Caco-2 (cell line): ENCODE results near the gene KCNQ5. TPM values are rescaled to one million over a fixed set of nuclear protein-coding genes. Genes with fewer than 3 reads are reported as not detected.

Experiments used
- BruUV-seq: library from RNA; stranded (reverse); fragments of 400-500 nt; replicated peaks from 2 replicates; lab custom pipeline; 2021; lab: Mats Ljungman, UMichigan
- CTCF ChIA-PET: fragments of 300-600 bp; sonication (Branson Sonifier 250); formaldehyde crosslinking; loops from one replicate; lab custom pipeline; 2022; ENCODE audit warnings: antibody characterized with exemption; lab: Charles Lee
- POLR2A ChIA-PET: fragments of 300-600 bp; sonication (Branson Sonifier 250); formaldehyde crosslinking; loops from one replicate; lab custom pipeline; 2022; ENCODE audit warnings: antibody characterized with exemption; lab: Charles Lee
- DNase-seq, 2 experiments: peaks; one replicate each; pipeline versions ENCODE4 v3.0.0 to v3.0.0-alpha.2; 2020 to 2022
- H3K27me3 ChIP-seq: replicated peaks from 2 replicates; pipeline ENCODE4 v1.6.0; 2011; ENCODE audit warnings: low read length; ENCODE audit not compliant: control insufficient read depth, insufficient read depth
- H3K36me3 ChIP-seq: 2 replicates; pipeline ENCODE4 v1.5.1; 2011; ENCODE audit warnings: low read length; ENCODE audit not compliant: control insufficient read depth, insufficient read depth
- H3K4me1 ChIP-seq: fragments of 250-450 bp; sonication (Bioruptor Pico); 2 replicates; pipeline ENCODE4 v1.5.1; 2020; ENCODE audit warnings: mild to moderate bottlenecking
- H3K4me3 ChIP-seq: 2 replicates; pipeline ENCODE4 v1.5.1; 2011; ENCODE audit warnings: low read depth, mild to moderate bottlenecking, control low read depth, low read length
- H3K9me3 ChIP-seq: fragments of 250-450 bp; sonication (Bioruptor Pico); 2 replicates; pipeline ENCODE4 v1.5.1; 2020; ENCODE audit warnings: mild to moderate bottlenecking, moderate library complexity
- H3K27ac Mint-ChIP-seq: one replicate; pipeline ENCODE4 v1.8.0; 2022; ENCODE audit warnings: mixed read lengths; ENCODE audit not compliant: unreplicated experiment
- H3K27me3 Mint-ChIP-seq: one replicate; pipeline ENCODE4 v1.8.0; 2022; ENCODE audit warnings: mixed read lengths; ENCODE audit not compliant: insufficient read depth, unreplicated experiment
- H3K36me3 Mint-ChIP-seq: one replicate; pipeline ENCODE4 v1.8.0; 2022; ENCODE audit warnings: mild to moderate bottlenecking, mixed read lengths; ENCODE audit not compliant: insufficient read depth, unreplicated experiment
- H3K4me1 Mint-ChIP-seq: one replicate; pipeline ENCODE4 v1.8.0; 2022; ENCODE audit warnings: low read depth, mixed read lengths; ENCODE audit not compliant: unreplicated experiment
- H3K4me3 Mint-ChIP-seq: one replicate; pipeline ENCODE4 v1.8.0; 2022; ENCODE audit warnings: mild to moderate bottlenecking, moderate library complexity, mixed read lengths; ENCODE audit not compliant: unreplicated experiment
- H3K9me3 Mint-ChIP-seq: one replicate; pipeline ENCODE4 v1.8.0; 2022; ENCODE audit warnings: mixed read lengths; ENCODE audit not compliant: unreplicated experiment
- intact Hi-C: fragments of 100-400 bp; cut with micrococcal nuclease; formaldehyde crosslinking; loops from one replicate; pipeline ENCODE4 v1.10.0; 2022; ENCODE audit not compliant: unreplicated experiment
- total RNA-seq: library from RNA; stranded (reverse); gene quantifications from 2 replicates; pipeline ENCODE4 v1.2.3, GENCODE V29; 2022
- TF ChIP-seq, protein P1 (sequence below), 2 experiments: fragments of 200-600 bp in 1 of 2; IDR thresholded peaks; 1 replicate in 1 of 2; 2 replicates in 1 of 2; pipeline versions ENCODE4 v1.5.1 to v1.8.0; 2011 to 2022; ENCODE audit warnings: antibody characterized with exemption in 1 of 2, control low read depth in 1 of 2, inconsistent platforms in 1 of 2, low read depth in 1 of 2, low read length in 1 of 2, mild to moderate bottlenecking in 1 of 2, moderate library complexity in 1 of 2; ENCODE audit not compliant: insufficient read depth in 1 of 2, severe bottlenecking in 1 of 2, unreplicated experiment in 1 of 2

KCNQ5 gene
- total RNA-seq, 1 experiment from 2014 or later: 0.20 TPM

DNA sequence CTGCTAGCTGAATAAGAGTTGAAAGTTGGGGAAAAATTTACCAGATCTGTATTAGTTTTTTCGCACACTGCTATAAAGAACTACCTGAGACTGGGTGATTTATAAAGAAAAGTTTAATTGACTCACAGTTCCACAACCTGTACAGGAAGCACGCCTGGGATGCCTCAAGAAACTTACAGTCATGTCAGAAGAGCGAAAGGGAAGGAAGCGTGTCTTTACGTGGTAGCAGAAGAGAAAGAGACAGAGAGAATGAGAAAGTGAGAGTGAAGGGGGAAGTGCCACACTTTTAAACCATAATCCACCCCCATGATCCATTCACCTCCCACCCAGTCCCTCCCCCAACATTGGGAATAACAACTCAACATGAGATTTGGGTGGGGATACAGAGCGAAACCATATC, 523.8 kb downstream of the KCNQ5 start:
- POLR2A ChIA-PET: no interaction called here
- H3K27me3 Mint-ChIP-seq: peaks cover 16% of the 10 kb centered on the region

DNA sequence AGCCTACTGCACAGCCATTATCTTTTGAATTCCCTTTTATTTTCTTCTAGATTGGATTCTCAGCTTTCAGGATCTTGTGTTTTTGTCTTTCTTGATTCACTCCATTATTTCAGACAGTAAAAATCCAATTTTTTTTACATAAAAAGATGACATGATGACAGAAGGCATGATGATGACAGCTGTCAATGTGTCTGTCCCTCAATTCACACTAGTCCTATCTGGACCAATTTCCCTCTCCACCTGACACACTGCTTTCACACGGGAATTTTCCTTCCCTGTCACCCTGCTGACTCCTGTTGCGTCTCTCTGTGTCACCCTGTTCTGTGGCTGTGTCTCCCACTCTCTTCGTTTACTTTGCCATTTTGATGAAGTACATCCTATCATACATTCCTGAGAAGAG, 529.9 kb downstream of the KCNQ5 start:
- Histone ChIP-seq H3K4me3 (no peak overlapping the region), H3K9me3 (no peaks in the 10 kb centered on the region), H3K27me3 (no peaks in the 10 kb centered on the region), H3K36me3 (no peaks in the 10 kb centered on the region), H3K4me1 (no peaks in the 10 kb centered on the region)
- POLR2A ChIA-PET: no interaction called here
- Mint-ChIP-seq H3K4me1 (no peaks in the 10 kb centered on the region), H3K4me3 (no peak overlapping the region), H3K9me3 (no peaks in the 10 kb centered on the region), H3K36me3 (no peaks in the 10 kb centered on the region), H3K27me3 (peaks cover 27% of the 10 kb centered on the region), H3K27ac (no peak overlapping the region)
- TF ChIP-seq, protein P1, sequence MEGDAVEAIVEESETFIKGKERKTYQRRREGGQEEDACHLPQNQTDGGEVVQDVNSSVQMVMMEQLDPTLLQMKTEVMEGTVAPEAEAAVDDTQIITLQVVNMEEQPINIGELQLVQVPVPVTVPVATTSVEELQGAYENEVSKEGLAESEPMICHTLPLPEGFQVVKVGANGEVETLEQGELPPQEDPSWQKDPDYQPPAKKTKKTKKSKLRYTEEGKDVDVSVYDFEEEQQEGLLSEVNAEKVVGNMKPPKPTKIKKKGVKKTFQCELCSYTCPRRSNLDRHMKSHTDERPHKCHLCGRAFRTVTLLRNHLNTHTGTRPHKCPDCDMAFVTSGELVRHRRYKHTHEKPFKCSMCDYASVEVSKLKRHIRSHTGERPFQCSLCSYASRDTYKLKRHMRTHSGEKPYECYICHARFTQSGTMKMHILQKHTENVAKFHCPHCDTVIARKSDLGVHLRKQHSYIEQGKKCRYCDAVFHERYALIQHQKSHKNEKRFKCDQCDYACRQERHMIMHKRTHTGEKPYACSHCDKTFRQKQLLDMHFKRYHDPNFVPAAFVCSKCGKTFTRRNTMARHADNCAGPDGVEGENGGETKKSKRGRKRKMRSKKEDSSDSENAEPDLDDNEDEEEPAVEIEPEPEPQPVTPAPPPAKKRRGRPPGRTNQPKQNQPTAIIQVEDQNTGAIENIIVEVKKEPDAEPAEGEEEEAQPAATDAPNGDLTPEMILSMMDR (IDR thresholded peaks at IDR 0.05; ENCODE audit: insufficient read depth in 1 of 2, low read depth in 1 of 2, low read length in 1 of 2, severe bottlenecking in 1 of 2, unreplicated experiment in 1 of 2): no peak
- intact Hi-C loops: no loop called here
- no peak for DNase-seq
- CTCF ChIA-PET: no interaction called here
- BruUV-seq: no TSS peak

More for the DNA sequence above, 523.8 kb downstream of the KCNQ5 start:
- no peaks in the 10 kb centered on the region for H3K4me1 ChIP-seq
- intact Hi-C loops: no loop called here
- H3K27me3 ChIP-seq: no peaks in the 10 kb centered on the region
- CTCF ChIA-PET: no interaction called here
- no peaks in the 10 kb centered on the region for H3K36me3 ChIP-seq
- DNase-seq: no peak
- no peaks in the 10 kb centered on the region for H3K9me3 ChIP-seq
- Mint-ChIP-seq H3K4me3 (no peak overlapping the region), H3K36me3 (no peaks in the 10 kb centered on the region), H3K27ac (no peak overlapping the region), H3K9me3 (no peaks in the 10 kb centered on the region), H3K4me1 (no peaks in the 10 kb centered on the region)
- TF ChIP-seq, protein P1 (IDR thresholded peaks at IDR 0.05; ENCODE audit: insufficient read depth in 1 of 2, low read depth in 1 of 2, low read length in 1 of 2, severe bottlenecking in 1 of 2, unreplicated experiment in 1 of 2): no peak
- BruUV-seq: no TSS peak
- no peak overlapping the region for H3K4me3 ChIP-seq

DNA sequence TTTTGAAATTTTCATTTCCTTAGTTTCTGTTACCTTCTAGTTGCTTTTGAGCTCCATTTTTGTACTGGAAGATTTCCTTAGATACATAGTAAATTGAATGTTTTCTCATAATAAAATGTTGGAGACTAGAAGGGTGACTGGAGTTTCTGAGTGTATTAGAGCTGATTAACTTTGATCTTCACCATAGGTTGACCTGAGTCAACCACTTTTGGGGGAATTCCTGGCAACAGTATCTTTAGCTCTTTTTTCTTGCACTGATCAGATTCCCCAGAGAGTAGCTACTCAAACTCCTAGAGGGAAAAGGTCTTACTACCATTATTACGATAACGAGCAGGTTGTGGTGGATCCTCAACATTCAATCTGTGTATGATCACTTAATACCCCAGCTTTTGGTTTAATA, 530.7 kb downstream of the KCNQ5 start:
- Mint-ChIP-seq H3K4me3 (no peak overlapping the region), H3K9me3 (no peaks in the 10 kb centered on the region), H3K36me3 (no peaks in the 10 kb centered on the region), H3K4me1 (no peaks in the 10 kb centered on the region), H3K27ac (no peak overlapping the region), H3K27me3 (peaks cover 27% of the 10 kb centered on the region)
- Histone ChIP-seq H3K4me3 (no peak overlapping the region), H3K4me1 (no peaks in the 10 kb centered on the region), H3K9me3 (no peaks in the 10 kb centered on the region), H3K27me3 (no peaks in the 10 kb centered on the region), H3K36me3 (no peaks in the 10 kb centered on the region)
- ChIA-PET CTCF (no interaction called here), POLR2A (no interaction called here)
- DNase-seq: no peak
- TF ChIP-seq, protein P1 (IDR thresholded peaks at IDR 0.05; ENCODE audit: insufficient read depth in 1 of 2, low read depth in 1 of 2, low read length in 1 of 2, severe bottlenecking in 1 of 2, unreplicated experiment in 1 of 2): no peak
- intact Hi-C loops: no loop called here
- BruUV-seq: no TSS peak
